AG09319 (cell line): ENCODE results near the gene PELI2.

ENCODE experiments used
- DNase-seq: peaks from one replicate; pipeline ENCODE4 v3.0.0-alpha.2; 2010; ENCODE audit warnings: low read depth; ENCODE audit errors: extremely low read depth
- TF ChIP-seq, protein P1 (sequence below): IDR thresholded peaks from 2 replicates; pipeline ENCODE4 v1.5.1; 2011; ENCODE audit warnings: low read depth, mild to moderate bottlenecking, inconsistent platforms, low read length, moderate library complexity

The PELI2 gene

DNA sequence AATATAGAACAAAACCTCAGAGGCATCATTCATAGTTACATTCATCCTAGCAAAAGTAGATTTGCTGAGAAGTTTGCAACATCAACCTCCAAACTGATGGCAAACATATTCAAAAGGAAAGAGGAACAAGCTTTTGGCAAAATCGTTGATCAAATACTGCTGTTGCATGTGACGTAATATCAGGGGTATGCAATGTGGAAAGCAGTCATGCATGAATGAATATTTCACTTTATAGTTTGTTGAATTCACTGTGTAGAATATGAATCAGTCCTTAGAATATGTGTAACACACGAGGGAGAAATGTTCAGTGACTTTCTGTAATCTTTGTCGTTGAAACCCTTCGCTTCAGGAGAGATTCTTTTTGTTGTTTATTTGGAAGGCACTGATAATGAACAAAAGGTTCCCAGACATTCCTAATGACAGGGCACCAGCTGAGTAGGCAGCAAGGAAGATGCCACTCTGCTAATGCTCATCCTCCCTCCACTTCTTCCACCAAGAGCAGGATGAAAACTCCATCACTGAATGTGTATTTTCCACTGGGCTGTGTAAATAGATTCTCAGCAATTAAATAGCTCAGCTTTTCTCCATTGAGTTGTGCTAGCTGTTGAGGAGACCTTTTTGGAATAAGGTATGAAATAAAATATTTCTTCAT, 126.1 kb downstream of the PELI2 start:
- TF ChIP-seq, protein P1, sequence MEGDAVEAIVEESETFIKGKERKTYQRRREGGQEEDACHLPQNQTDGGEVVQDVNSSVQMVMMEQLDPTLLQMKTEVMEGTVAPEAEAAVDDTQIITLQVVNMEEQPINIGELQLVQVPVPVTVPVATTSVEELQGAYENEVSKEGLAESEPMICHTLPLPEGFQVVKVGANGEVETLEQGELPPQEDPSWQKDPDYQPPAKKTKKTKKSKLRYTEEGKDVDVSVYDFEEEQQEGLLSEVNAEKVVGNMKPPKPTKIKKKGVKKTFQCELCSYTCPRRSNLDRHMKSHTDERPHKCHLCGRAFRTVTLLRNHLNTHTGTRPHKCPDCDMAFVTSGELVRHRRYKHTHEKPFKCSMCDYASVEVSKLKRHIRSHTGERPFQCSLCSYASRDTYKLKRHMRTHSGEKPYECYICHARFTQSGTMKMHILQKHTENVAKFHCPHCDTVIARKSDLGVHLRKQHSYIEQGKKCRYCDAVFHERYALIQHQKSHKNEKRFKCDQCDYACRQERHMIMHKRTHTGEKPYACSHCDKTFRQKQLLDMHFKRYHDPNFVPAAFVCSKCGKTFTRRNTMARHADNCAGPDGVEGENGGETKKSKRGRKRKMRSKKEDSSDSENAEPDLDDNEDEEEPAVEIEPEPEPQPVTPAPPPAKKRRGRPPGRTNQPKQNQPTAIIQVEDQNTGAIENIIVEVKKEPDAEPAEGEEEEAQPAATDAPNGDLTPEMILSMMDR, result no peak
- peak; percentile 70 for DNase-seq

DNA sequence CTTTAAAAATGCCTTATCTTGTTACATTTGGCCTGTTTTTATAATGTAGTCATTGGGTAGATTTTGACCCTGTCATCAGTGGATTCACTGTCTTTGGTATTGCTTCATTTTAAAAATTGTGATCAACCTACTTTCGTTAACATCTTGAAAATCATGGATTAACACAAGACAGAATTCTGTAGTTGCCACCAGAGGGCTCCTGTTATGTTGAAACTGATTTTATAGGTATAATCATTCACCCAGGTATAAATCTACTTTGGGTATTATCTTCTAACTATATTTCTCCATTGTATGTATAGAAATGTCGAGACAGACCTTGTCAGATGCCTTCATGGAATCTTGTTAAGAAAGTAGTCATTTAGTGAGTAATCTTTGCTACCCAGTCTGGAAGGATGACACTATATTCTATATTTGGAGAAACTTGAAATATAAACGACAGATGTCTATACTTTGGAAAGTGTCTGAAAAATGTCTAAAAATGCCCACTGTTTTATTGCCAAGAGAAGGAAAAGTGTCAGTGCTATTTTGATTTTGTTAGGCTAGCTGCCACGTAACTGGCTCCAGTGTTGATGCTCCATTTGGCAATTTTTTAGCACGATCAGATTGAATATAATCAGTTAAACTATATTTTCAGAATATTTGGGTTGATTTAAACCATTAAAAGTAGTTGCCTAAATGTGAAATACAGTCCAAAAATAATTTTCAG, 129.4 kb downstream of the PELI2 start:
- TF ChIP-seq, protein P1, result peak; percentile 17
- DNase-seq, result no peak

DNA sequence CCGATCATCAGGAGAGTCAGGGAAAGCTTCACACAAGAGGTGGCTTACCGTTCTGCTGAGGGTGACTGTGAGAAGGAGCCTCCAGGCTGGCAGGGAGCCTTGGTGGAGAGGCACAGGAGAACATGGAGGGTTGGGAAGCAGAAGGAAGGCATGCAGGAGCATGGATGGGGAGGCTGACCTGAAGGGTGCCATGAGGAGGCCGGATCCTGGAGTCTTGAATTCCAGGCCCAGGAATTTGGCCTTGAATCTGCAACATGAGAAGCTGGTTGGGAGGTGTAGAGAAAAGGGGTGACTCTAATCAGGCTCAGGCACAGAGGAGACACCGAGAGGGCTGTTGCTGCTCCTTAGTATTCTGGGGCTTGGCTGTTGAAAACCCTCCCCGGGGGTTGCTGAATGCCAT, 130.2 kb downstream of the PELI2 start:
- TF ChIP-seq, protein P1, result no peak
- DNase-seq, result no peak

DNA sequence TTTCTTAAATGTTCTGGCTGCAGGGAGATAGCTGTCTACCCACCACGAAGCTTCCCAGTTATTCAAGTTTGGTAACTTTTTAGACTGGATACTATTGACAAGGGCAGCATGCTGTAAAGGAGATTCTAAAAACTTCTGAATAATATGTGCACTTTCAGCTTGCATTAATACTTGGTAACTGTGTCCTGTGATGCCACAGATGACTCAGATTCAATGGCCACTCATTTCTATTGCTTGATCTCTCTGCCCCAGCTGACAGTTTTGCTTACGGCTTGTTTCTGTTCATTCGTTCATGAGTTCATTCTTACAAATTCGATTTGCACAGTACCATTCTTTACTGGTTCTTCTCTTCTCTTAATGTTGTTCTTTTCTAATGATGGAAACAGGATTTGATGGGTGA, 142.8 kb downstream of the PELI2 start:
- no peak for DNase-seq
- TF ChIP-seq, protein P1, result no peak

DNA sequence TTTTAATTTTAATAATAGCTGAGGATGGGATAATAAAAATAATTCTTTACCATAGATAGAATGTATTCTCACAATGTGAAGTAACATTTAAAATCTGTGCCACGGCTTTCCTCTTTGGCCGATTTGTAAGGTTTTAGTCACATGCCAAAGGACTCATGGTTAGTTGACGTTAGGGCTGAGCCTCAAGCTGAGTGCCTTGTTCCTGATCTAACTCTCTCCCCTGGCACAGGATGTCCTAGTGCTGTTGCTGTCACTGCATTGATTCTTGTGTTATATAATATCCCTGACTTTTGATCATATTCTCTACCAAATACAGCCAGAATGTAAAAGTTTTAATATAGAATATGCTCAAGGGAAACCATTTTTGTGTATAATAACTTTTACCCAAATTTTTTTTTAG, 144.3 kb downstream of the PELI2 start:
- TF ChIP-seq, protein P1, result no peak

DNA sequence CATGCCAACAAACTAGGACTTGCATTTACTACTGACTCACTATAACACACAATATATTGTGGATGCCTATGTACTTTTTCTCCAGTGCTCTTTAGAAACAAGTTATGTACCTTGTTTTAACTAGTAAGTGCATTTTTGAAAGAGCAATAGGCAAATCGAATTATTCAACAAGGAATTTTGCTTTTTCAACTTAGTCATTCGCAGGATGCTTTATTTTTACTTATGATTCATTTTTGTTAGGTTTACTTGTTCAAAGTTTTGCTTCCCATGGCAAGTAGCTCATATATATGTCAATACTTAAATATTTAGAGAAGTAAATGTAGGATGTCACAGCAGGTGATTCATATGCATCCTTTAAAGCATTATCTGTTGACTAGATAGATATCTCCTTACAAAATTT, 149.8 kb downstream of the PELI2 start:
- DNase-seq, result no peak
- TF ChIP-seq, protein P1, result no peak

More for the DNA sequence above, 144.3 kb downstream of the PELI2 start:
- no peak for DNase-seq

DNA sequence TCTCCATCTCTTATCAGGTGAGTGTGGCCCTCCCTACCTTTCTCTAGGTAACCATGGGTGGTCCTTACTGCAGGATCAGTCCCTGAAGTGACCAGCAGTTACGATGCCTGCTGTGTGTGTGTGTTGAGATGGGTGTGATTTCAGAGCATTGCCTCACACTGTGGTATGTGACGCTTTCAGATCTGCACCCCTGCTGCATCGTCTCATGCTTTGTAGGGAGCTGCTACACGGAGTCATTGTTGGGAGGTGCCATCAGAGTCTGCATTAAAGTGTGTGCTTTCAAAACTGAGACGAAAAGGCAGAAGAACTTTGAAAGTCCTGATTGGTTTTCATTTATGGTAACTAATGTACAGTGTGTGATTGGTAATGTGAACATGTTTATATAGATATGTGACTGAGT, 150.5 kb downstream of the PELI2 start:
- TF ChIP-seq, protein P1, result no peak
- DNase-seq, result no peak
